Activated T-helper 1 cell treated with anti-CD3 and anti-CD28 coated beads, Interleukin-2, amount 50 U/mL, for 16 hours (primary cell): Measurements from ENCODE around the gene HOMER2.
"Not testable (repeated sequence)": the region's sequence is repeated elsewhere in the genome, so short reads cannot be mapped to it uniquely, and the experiment has no call there.

Experiments
- DNase-seq, 2 donors: peaks; one replicate each; pipeline ENCODE4 v3.0.0-alpha.2; 2020; ENCODE audit warnings: low read depth in 1 of 2, low spot score in 1 of 2

The HOMER2 gene

GRCh38 chr15:82952158-82953081, at the start of gene HOMER2:
TSS of gene HOMER2 (minus strand) at chr15:82952720. CDS start at chr15:82952535, 185 bp downstream.
- no peak for DNase-seq

- DNase-seq: not testable (repeated sequence)
Measured at GRCh38 chr15:83000672-83001031, 48.1 kb upstream of the HOMER2 start.

DNA sequence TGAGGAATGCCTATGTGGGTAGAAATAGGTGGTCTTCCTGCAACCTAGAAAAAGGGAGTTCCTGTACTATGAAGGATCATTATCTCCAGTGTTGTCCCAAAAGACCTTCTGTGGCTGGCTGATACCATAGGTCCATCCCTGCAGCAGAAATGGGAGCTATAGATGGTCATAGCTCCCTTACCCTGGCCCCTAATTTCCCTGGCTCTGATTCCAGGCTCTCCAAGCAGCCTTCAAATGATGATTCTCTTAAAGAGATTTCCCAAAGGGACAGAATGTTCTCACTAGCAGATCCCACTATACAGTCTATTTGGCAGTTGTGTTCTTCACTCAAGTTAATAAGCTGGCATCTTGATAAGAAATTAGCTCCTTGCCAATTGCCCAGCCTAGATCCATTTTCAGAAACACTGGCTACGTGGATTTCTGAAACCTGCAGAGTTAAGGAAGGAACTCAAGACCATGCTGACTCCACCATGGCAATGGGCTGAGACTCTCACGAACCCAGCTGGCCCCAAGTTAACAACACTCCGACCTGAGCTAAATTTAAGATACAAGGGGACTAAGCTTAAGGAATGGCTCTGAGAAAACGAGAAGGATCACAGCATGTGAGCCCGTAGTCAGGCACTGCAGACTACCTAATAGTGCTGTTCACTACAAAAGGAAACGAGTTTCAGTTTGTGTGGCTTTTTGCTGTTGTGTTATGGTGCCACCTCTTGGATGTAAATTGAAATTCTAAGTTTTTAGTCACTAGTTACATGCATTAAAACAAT, 47.6 kb upstream of the HOMER2 start:
- no peak for DNase-seq

- DNase-seq: no peak
Measured at GRCh38 chr15:82999426-82999825, 46.9 kb upstream of the HOMER2 start.

DNA sequence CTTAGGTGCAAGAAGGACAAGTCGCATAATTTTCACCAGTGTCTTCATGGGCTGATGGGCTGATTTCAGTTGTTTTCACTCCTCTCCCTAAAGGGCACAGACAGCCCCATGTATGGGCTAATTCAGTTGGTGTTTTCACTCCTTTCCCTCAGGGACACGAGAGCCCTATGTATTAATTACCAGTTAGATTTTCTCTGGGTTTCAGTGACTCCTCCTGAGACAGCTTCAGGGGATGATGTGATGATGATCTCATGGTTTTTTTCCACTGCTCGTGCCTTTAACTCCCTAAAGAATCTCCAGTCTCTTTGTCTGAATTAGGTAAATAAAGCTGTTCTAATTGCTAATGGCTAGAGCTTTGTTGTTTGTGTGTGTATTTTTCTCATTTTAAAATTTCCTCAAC, 43.4 kb upstream of the HOMER2 start:
- no peak for DNase-seq

DNA sequence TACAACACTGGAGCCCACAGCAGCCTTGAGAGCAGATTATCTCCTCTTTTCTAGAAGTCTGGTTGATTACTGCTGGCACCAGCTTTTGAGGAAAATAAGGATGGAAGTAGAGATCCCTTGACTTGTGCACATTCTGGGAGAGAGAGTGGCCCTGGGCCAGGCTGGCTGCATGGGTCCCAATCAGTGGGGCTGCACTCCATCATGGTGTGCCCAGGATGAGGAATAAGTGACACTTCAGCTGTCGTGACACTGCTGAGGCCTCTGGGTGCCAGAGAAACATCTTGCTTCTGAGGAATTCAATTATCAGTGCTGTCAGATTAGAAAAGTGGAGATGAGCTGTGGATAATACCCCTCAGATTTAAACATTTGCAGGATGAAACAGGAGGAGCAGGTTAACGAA, 42.6 kb upstream of the HOMER2 start:
- no peak for DNase-seq

DNA sequence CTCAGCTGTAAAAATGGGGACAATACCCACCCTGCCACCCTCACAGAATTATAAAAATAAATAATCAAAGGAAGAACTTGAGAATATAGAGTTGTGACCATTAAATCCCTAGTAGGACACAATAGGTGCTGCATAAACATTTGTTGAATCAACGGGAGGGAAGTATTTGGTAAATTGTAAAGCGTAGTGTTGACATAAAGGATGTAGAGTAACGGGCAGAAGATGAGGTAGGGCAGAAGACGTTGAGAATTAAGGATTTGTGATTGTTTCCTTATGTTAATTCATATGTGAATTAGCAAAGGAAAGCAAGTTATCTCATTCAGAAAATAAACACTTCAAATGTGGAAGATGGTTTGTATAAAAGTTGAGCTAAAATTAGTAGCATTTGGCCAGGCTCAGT, 40.6 kb upstream of the HOMER2 start:
- no peak for DNase-seq

DNA sequence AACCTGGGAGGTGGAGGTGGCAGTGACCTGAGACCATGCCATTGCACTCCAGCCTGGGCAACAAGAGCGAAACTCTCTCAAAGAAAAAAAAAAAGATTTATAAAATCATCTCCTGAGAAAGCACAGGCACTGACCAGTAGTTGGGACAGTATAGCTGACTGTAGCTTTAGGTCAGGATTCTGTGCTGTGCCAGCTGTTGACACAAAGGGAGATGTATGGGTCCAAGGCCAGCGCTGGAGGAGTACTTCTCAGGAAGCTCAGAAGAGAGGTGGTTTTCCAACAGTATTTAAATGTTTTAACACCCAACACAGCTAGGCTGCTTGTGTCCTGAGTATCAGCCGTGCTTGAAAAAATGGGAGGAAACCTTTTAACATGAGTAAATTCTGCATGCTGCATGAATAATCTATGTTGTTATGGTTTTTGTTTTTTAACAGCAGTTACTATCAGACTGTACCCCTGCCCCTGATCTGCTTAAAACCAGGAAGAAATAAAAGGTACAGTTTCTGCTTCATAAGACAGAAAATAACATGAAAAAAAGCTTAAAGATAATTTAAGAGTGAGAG, 40.0 kb upstream of the HOMER2 start:
- DNase-seq: no peak

GRCh38 chr15:82986442-82986780, 33.9 kb upstream of the HOMER2 start:
- DNase-seq: peak in 1 of 2 donors; percentile 6

DNA sequence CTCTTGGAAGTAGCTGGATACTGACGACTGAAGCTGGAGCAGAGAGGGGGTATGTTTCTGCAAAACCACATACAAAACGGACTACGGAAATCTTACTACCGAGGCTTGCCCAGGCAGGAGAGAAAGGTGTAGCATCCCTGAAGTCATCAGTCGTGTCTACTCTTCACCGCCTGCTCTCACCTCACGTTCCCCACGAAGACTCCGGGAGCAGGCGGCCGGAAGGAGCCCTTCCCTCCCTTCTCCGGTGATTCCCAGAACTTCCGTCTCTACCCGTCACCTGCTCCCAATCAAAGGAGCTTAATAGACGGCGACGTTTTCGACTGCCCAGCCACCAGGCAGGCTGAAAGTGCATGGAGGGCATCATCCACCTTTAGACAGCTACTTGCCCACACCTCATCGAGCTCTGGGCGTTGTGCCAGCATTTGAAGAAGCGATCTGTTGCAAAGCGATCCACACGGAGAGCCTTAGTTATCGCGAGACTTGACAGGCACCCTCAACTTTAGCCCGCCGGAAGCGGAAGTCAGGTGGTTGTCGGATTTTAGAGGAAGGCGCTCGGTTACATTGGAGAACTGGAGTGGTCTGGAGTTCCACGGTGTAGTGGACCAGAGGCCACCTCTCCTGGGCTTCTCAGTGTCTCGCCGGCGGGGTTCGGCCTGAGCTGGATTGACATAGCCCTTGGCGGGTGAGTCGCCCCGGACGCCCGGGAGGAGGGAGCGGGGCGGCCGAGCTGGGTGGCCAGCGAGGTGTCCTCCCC, 33.3 kb upstream of the HOMER2 start, which contains the start of gene RAMAC:
RAMAC (plus strand) TSS at position 523 of the 754 bp plus-strand sequence. CDS start 2,809 bp downstream, outside the sequence.
- DNase-seq: peak; percentile 84 to 87

DNA sequence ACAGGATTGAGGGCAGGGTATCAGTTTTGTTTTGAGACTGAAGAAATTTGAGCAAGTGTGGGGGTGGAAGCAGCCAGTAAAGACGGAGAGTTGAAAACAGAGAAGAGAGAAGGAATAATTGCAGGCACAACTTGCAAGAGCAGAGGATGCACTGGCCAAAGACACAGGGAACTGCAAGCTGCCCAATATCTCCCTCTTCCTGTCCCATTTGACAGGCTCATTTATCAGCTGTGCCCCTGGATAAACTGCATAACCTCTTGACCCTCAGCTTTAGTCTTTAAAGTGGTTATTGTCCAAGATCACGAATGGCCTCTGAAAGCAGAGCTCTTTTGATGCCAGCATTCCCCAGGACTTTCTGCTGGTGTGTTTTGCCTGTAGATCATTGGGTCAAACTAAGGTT, 28.5 kb upstream of the HOMER2 start:
- no peak for DNase-seq

DNA sequence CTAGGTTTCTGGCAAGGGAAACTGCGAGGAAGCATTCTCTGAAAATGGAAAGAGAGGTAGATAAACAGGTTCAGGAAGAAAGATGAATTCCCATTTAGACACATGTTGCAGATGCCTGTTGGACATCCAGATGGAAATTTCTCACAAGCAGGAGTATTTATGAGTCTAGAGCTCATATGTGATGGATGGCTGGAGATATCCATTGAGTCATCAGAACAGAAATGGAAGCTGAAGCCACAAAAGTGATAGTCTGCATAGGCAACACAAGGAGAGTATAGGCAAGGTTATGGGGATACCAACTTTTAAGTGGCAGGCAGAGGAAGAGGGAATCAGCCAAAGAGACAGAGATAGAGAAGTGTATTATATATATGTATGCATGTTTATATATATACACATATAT, 27.2 kb upstream of the HOMER2 start:
- no peak for DNase-seq

- DNase-seq: no peak
Measured at GRCh38 chr15:82978438-82978837, 25.9 kb upstream of the HOMER2 start.

GRCh38 chr15:82977076-82977475, 24.6 kb upstream of the HOMER2 start:
- DNase-seq: no peak

GRCh38 chr15:82972990-82973389, 20.5 kb upstream of the HOMER2 start:
- DNase-seq: no peak

GRCh38 chr15:82971218-82971984, 18.9 kb upstream of the HOMER2 start:
- no peak for DNase-seq

- DNase-seq: no peak
Measured at GRCh38 chr15:82970696-82971095, 18.2 kb upstream of the HOMER2 start.

DNA sequence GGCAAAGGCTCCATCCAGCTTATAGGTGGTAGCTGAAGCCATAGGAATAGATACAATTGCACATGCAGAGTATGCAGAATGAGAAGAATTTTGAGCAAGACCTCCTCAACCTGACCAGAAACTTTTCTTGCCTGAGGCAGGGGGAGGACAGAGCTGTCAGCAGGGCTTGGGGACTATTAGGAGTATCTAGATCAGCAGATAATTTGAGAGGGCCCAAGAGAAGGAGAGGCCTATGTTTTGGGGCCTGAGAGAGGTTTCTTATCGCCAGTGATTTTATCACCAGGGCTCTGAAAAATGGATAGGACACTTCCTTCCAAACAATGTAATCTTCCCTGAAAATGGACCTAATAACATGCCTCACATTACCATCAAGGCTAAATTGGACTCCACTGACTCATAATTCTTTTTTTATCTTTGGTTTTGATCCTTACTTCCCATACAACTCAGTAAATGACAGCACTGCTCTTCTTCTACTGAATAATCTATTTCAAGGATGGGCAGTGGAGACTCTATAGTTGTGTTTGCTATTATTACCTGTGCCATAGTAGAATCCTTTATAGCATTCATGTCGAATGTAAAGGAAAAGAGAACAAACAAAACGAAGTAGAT, 17.7 kb upstream of the HOMER2 start:
- DNase-seq: no peak

DNA sequence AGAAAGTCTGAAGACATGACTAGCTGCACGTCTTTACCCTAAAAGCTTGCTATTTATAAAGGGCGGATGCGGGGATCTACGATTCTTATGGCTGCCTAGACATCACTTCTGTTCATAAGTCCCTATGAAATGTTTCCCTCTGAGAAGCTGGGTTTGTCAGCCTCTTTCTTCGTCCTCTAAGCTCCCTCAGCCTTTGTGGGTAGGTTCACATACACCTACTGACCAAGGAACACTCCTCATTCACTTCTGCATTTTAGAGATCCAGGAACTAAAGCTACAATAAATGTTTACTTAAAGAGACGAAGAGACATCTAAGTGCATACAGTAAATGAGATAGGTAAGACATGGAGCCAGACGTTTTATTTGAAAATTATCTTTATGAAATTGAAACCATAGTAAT, 16.8 kb upstream of the HOMER2 start:
- no peak for DNase-seq

DNA sequence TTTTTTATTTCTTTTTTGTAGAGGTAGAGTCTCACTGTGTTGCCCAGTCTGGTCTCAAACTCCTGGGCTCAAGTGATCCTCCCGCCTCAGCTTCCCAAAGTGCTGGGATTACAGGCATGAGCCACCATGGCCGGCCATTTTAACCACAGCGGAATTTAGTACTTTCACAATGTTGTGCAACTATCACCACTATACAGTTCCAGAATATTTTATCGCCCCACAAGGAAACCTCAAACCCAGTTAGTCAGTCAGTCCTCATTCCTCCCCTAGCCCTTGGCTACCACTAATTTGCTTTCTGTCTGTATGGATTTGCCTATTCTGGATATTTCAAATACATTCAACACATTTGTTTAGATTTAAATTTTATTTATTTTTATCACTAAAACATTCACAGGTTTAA, 15.5 kb upstream of the HOMER2 start:
- no peak for DNase-seq
